HK-2 (cell line): ENCODE results near the gene TERB1.

Source experiments
- DNase-seq: peaks from one replicate; pipeline ENCODE4 v3.0.0-alpha.2; 2018; ENCODE audit not compliant: unreplicated experiment

The TERB1 gene

DNA sequence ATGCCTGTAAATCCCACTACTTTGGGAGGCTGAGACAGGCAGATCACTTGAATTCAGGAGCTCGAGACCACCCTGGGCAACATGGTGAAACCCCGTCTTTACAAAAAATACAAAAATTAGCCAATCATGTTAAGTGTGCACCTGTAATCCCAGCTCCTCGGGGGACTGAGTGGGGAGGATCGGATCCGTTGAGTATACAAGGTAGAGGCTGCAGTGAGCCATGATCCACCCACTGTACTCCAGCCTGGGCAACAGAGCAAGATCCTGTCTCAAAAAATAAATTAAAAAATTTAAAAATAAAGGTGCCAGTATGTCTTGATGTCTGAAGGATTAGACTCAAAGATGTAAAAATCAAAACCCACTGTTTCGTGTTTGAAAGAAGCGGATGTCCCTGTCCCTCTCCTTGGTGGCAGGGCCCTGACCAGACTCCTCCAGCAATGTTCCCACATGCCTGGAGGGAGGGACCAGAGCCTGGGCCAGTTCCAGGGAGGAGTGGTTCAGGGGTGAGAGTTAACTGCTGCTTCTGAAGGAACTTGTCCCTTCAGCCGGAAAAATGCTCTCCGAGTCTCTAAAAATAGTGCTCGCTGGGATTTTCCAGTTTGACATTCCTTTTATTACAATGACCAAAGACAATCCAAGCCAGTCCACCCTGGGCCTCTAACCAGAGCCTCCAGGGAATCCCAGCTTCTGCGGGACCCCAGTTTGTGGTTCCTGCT, 95.4 kb downstream of the TERB1 start:
- peak; percentile 53 for DNase-seq
